ENCODE data around the gene FAM9C. TPM values are rescaled to one million over a fixed set of nuclear protein-coding genes. Genes with fewer than 3 reads are reported as not detected.

The FAM9C gene
- total RNA-seq, 1 experiment from 2014 or later, result not detected

DNA sequence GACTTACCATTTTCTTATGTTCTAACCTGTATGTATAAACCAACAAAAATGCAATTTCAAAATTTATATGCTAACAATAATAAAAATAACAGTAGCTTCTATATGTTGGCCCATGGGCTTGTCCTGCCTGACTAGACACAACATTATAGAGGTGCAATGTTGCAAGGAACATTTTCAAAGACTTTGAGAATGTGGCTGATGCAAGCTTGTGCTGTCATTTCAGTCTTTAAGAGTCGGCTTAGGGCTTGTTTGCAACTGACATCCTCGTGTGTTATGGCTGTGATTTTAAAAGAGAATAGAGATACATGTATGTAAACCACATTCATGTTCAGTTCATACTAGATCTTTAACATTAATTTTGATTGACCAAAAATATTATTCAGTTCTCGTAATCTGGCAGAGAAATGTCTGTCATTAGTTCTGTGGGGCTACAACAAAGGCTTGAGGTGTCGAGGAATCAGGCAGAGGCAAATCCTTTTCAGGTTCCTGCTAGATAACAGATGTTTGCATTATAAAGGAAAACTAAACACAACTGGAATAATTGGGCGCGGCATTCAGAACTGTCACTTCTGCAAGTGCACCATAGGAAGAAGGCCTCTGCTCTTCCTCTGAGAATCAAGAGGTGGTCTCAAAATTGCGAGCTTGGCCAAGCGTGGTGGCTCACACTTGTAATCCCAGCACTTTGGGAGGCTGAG lies 56.4 kb downstream of the FAM9C start:
- CTCF ChIA-PET, result interaction anchor here (0.5 to 2.1 kb wide), 2 partner anchors 42 to 1616 kb away, joined by 3 to 11 read pairs; no protein-coding TSS in a partner anchor
- Mint-ChIP-seq H3K36me3 (ENCODE audit: insufficient read depth, unreplicated experiment) (no peaks in the 10 kb centered on the region), H3K27ac (ENCODE audit: low read depth, unreplicated experiment) (peak overlapping the region; percentile 42), H3K4me3 (ENCODE audit: unreplicated experiment) (peak overlapping the region; percentile 59), H3K9me3 (ENCODE audit: unreplicated experiment) (peaks cover 9% of the 10 kb centered on the region), H3K4me1 (ENCODE audit: insufficient read depth, unreplicated experiment) (peaks cover 32% of the 10 kb centered on the region), H3K27me3 (ENCODE audit: insufficient read depth, unreplicated experiment) (peaks cover 13% of the 10 kb centered on the region)
- intact Hi-C loops (cut with micrococcal nuclease), result loop anchor here (2.0 kb wide), 1 partner anchor 19 kb away; no protein-coding TSS in a partner anchor
- no TSS peak for BruUV-seq (replicated peaks)
- DNase-seq (ENCODE audit: unreplicated experiment), result no peak
- POLR2A ChIA-PET, result no interaction called here
- TF ChIP-seq, protein P1, sequence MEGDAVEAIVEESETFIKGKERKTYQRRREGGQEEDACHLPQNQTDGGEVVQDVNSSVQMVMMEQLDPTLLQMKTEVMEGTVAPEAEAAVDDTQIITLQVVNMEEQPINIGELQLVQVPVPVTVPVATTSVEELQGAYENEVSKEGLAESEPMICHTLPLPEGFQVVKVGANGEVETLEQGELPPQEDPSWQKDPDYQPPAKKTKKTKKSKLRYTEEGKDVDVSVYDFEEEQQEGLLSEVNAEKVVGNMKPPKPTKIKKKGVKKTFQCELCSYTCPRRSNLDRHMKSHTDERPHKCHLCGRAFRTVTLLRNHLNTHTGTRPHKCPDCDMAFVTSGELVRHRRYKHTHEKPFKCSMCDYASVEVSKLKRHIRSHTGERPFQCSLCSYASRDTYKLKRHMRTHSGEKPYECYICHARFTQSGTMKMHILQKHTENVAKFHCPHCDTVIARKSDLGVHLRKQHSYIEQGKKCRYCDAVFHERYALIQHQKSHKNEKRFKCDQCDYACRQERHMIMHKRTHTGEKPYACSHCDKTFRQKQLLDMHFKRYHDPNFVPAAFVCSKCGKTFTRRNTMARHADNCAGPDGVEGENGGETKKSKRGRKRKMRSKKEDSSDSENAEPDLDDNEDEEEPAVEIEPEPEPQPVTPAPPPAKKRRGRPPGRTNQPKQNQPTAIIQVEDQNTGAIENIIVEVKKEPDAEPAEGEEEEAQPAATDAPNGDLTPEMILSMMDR (IDR thresholded peaks at IDR 0.05; ENCODE audit: unreplicated experiment), result no peak

DNA sequence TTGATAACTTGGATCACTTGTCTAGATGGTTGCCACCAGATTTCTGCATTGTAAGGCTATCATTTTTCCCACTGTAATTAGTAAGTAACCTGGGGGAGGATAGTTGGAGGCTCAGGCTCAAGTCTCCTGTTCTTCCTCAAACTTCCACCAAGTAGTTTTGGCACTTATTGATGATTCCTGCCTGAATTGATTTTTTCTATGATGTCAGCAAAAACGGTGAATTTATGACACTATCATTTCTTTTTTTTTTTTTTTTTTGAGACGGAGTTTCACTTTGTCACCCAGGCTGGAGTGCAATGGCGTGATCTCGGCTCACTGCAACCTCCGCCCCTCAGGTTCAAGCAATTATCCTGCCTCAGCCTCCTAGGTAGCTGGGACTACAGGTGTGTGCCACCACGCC lies 57.1 kb downstream of the FAM9C start:
- DNase-seq (ENCODE audit: unreplicated experiment), result no peak
- no TSS peak for BruUV-seq (replicated peaks)
- intact Hi-C loops (cut with micrococcal nuclease), result no loop called here
- peaks cover 13% of the 10 kb centered on the region for H3K27me3 Mint-ChIP-seq (ENCODE audit: insufficient read depth, unreplicated experiment)
- no peaks in the 10 kb centered on the region for H3K36me3 Mint-ChIP-seq (ENCODE audit: insufficient read depth, unreplicated experiment)
- ChIA-PET CTCF (interaction anchor here (0.9 to 2.1 kb wide), 3 partner anchors 11 to 504 kb away, joined by 3 to 11 read pairs (median 3); no protein-coding TSS in a partner anchor), POLR2A (interaction anchor here (3.0 kb wide), 1 partner anchor 14 kb away, joined by 7 read pairs; no protein-coding TSS in a partner anchor)
- H3K27ac Mint-ChIP-seq (ENCODE audit: low read depth, unreplicated experiment), result no peak overlapping the region
- H3K4me3 Mint-ChIP-seq (ENCODE audit: unreplicated experiment), result no peak overlapping the region
- H3K4me1 Mint-ChIP-seq (ENCODE audit: insufficient read depth, unreplicated experiment), result peaks cover 32% of the 10 kb centered on the region
- TF ChIP-seq, protein P1 (IDR thresholded peaks at IDR 0.05; ENCODE audit: unreplicated experiment), result no peak
- peaks cover 9% of the 10 kb centered on the region for H3K9me3 Mint-ChIP-seq (ENCODE audit: unreplicated experiment)

DNA sequence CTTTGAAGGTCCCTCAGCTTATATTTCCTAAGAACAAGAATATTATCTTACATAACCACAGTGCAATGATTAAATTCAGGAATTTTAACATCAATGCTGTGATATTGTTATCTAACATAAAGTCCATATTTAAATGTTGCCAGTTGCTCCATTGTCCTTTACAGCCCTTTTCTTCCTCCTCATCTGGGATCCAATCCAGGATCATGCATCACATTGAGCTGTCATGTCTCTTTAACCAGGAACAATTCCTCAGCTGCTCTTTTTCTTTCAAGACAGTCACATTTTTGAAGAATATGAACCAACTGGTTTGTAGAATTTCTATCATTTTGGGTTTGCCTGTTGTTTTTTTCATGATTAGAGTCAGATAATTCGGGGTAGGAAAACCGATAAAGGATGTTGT lies 57.5 kb downstream of the FAM9C start:
- no peak overlapping the region for H3K4me3 Mint-ChIP-seq (ENCODE audit: unreplicated experiment)
- H3K27me3 Mint-ChIP-seq (ENCODE audit: insufficient read depth, unreplicated experiment), result peaks cover 9% of the 10 kb centered on the region
- TF ChIP-seq, protein P1 (IDR thresholded peaks at IDR 0.05; ENCODE audit: unreplicated experiment), result no peak
- no peak overlapping the region for H3K27ac Mint-ChIP-seq (ENCODE audit: low read depth, unreplicated experiment)
- no TSS peak for BruUV-seq (replicated peaks)
- no peaks in the 10 kb centered on the region for H3K36me3 Mint-ChIP-seq (ENCODE audit: insufficient read depth, unreplicated experiment)
- peaks cover 32% of the 10 kb centered on the region for H3K4me1 Mint-ChIP-seq (ENCODE audit: insufficient read depth, unreplicated experiment)
- DNase-seq (ENCODE audit: unreplicated experiment), result no peak
- ChIA-PET CTCF (interaction anchor here (0.6 to 2.1 kb wide), 5 partner anchors 11 to 775 kb away, joined by 3 to 11 read pairs (median 3); no protein-coding TSS in a partner anchor), POLR2A (interaction anchor here (0.8 to 3.0 kb wide), 2 partner anchors 15 to 394 kb away, joined by 3 to 7 read pairs; no protein-coding TSS in a partner anchor)
- intact Hi-C loops (cut with micrococcal nuclease), result no loop called here
- H3K9me3 Mint-ChIP-seq (ENCODE audit: unreplicated experiment), result peaks cover 9% of the 10 kb centered on the region

DNA sequence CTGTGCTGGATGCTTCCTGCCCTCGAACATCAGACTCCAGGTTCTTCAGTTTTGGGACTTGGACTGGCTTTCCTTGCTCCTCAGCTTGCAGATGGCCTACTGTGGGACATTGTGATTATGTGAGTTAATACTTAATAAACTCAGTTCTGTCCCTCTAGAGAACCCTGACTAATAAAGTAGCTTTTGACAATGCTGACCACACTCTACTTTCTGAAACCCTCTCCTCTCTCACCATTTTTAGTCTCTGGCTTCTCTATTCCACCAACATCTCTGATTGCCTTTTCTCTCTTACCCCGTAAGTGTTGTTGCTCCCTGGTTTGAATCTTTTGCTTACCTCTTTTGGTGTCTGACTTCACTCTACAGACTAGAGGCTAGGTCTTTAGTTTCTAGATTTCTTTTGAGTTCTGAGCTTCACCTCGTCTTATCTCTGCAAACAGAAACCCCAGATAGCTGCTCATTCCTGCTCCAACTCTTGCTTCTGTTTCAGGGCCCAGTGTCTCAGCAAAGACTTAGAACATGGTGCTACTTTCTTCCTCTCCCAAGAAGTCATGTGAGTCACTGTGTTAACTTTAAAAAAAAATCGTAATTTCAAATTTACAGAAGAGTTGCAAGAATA lies 58.1 kb downstream of the FAM9C start:
- no TSS peak for BruUV-seq (replicated peaks)
- peaks cover 9% of the 10 kb centered on the region for H3K9me3 Mint-ChIP-seq (ENCODE audit: unreplicated experiment)
- intact Hi-C loops (cut with micrococcal nuclease), result no loop called here
- no peak for DNase-seq (ENCODE audit: unreplicated experiment)
- no peak overlapping the region for H3K27ac Mint-ChIP-seq (ENCODE audit: low read depth, unreplicated experiment)
- TF ChIP-seq, protein P1 (IDR thresholded peaks at IDR 0.05; ENCODE audit: unreplicated experiment), result no peak
- no peaks in the 10 kb centered on the region for H3K36me3 Mint-ChIP-seq (ENCODE audit: insufficient read depth, unreplicated experiment)
- H3K4me1 Mint-ChIP-seq (ENCODE audit: insufficient read depth, unreplicated experiment), result peaks cover 32% of the 10 kb centered on the region
- POLR2A ChIA-PET, result interaction anchor here (0.8 to 3.0 kb wide), 3 partner anchors 15 to 394 kb away, joined by 3 to 7 read pairs (median 5); no protein-coding TSS in a partner anchor
- no peak overlapping the region for H3K4me3 Mint-ChIP-seq (ENCODE audit: unreplicated experiment)
- CTCF ChIA-PET, result interaction anchor here (0.6 to 2.1 kb wide), 5 partner anchors 10 to 776 kb away, joined by 3 to 11 read pairs (median 3); no protein-coding TSS in a partner anchor
- peaks cover 3% of the 10 kb centered on the region for H3K27me3 Mint-ChIP-seq (ENCODE audit: insufficient read depth, unreplicated experiment)

Data from MCF 10A (cell line).